Prostate gland (tissue), 2 donors: Measurements from ENCODE around the gene ZMIZ1. TPM values are rescaled to one million over a fixed set of nuclear protein-coding genes. Genes with fewer than 3 reads are reported as not detected.

Experiments
- DNase-seq: peaks from one replicate; pipeline ENCODE4 v3.0.0-alpha.2; 2019; ENCODE audit warnings: low spot score
- H3K27ac ChIP-seq, 2 donors: fragments of 200-600 bp; sonication (generic); 2 replicates each; pipeline ENCODE4 v1.5.1; 2017 to 2019
- H3K27me3 ChIP-seq: fragments of 200-600 bp; sonication (generic); replicated peaks from 2 replicates; pipeline ENCODE4 v1.5.1; 2019; ENCODE audit not compliant: insufficient read depth
- H3K36me3 ChIP-seq, 2 donors: fragments of 200-600 bp; sonication (generic); 1 replicate in 1 of 2; 2 replicates in 1 of 2; pipeline versions ENCODE4 v1.5.1 to v1.8.1; 2017 to 2019
- H3K4me1 ChIP-seq: fragments of 200-600 bp; sonication (generic); replicated peaks from 2 replicates; pipeline ENCODE4 v1.5.1; 2019
- H3K4me3 ChIP-seq, 2 donors: fragments of 200-600 bp; sonication (generic); 2 replicates each; pipeline ENCODE4 v1.5.1; 2017 to 2019
- H3K9me3 ChIP-seq: fragments of 200-600 bp; sonication (generic); 2 replicates; pipeline ENCODE4 v1.5.1; 2017
- POLR2A ChIP-seq: fragments of 450-650 bp; IDR thresholded peaks from one replicate; pipeline ENCODE4 v1.6.1; 2016; ENCODE audit warnings: antibody characterized with exemption, mild to moderate bottlenecking
- POLR2AphosphoS5 ChIP-seq: sonication (generic); formaldehyde crosslinking; IDR thresholded peaks from one replicate; pipeline ENCODE4 v1.6.1; 2017; ENCODE audit warnings: antibody characterized with exemption
- WGBS: methylation state at CpG from one replicate; pipeline ENCODE4 v1.1.5; 2018; 5-methylcytosine and 5-hydroxymethylcytosine counted together
- intact Hi-C: fragments of 100-400 bp; cut with DNase I; formaldehyde crosslinking; loops from one replicate; pipeline ENCODE4 v1.14.2; 2022
- total RNA-seq, 2 donors: library from RNA; depleted of rRNA; stranded (reverse); fragments of >200 nt; gene quantifications; one replicate each; pipeline ENCODE4 v1.1.0, GENCODE V29; 2016
- TF ChIP-seq, protein P1 (sequence below), 4 experiments: fragments of 200-600 bp in 2 of 4; fragments of 450-650 bp in 2 of 4; sonication (generic) in 2 of 4; IDR thresholded peaks; 1 replicate in 3 of 4; 2 replicates in 1 of 4; pipeline ENCODE4 v1.5.1; 2016 to 2019; ENCODE audit warnings: antibody characterized with exemption in 4 of 4, mild to moderate bottlenecking in 2 of 4, moderate library complexity in 2 of 4

Gene ZMIZ1
- total RNA-seq, 2 donors from 2014 or later, result 69.6 to 78.5 TPM

DNA sequence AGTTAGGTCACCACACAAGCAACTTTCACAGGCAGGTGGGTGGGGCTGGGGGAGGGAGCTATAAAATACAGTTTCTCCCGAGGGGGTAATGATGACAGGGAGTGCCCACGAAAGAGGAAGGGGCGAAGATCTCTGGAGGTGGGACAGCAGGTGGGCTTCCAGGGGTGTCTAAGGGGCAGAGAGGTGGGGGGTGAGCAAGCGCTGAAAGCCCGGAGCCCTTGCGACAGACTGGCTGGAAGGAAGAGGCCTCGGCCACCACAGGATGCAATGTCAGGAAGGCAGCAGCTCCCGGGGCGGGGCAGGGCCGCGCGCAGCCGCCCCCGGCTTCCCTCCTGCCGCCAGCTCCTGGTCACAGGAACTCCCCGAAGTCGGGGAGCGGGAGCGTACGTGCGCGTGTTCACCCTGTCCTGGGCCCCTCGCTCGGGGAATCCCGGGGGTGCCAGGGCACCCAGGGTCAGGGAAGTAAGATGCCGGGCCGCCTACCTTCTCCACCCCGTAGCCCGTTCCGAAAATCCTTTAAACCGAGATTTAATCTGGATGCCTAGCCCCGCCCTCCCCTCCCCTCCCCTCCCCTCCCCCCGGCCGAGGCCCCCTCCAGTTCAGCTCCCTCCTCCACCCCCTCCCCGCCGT lies 173.3 kb downstream of the ZMIZ1 start:
- Histone ChIP-seq H3K36me3 (no peaks in the 10 kb centered on the region), H3K4me1 (peaks cover 22% of the 10 kb centered on the region), H3K4me3 (peak overlapping the region; percentile 35 to 49), H3K27me3 (no peaks in the 10 kb centered on the region), H3K9me3 (no peaks in the 10 kb centered on the region), H3K27ac (peak overlapping the region; percentile 57 to 72)
- TF ChIP-seq POLR2AphosphoS5 (no peak), POLR2A (peak; percentile 27)
- TF ChIP-seq, protein P1, sequence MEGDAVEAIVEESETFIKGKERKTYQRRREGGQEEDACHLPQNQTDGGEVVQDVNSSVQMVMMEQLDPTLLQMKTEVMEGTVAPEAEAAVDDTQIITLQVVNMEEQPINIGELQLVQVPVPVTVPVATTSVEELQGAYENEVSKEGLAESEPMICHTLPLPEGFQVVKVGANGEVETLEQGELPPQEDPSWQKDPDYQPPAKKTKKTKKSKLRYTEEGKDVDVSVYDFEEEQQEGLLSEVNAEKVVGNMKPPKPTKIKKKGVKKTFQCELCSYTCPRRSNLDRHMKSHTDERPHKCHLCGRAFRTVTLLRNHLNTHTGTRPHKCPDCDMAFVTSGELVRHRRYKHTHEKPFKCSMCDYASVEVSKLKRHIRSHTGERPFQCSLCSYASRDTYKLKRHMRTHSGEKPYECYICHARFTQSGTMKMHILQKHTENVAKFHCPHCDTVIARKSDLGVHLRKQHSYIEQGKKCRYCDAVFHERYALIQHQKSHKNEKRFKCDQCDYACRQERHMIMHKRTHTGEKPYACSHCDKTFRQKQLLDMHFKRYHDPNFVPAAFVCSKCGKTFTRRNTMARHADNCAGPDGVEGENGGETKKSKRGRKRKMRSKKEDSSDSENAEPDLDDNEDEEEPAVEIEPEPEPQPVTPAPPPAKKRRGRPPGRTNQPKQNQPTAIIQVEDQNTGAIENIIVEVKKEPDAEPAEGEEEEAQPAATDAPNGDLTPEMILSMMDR (IDR thresholded peaks at IDR 0.05), result no peak
- DNase-seq, result peak; percentile 44
- intact Hi-C loops, result no loop called here
- 6% methylated on average over 21 of the region's 36 CpGs for WGBS

DNA sequence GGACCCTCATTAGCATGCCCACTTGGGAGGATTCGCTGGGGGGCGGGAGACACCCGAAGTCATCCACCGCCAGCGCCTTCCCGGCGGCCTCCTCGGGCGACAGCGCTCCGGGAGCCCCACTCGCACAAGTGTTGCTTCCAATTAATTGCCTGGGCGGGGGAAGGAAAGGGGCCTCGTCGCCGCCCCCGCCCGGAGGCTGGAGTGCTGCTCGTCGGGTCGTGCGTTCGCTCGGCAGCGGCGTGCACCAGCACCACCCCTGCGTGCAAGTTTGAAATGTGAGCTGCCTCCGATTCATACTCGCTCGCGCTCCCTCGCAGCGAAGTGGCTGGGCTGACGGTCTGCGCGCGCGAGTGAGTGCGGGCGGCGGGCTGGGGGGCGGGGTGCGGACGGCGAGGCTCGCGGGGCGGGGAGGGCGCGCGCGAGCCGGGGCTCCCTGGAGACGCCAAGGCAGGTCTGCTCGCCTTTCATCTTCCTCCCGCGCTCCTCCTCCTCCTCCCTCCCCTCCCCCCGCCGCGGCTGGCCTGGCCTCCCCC lies 173.9 kb downstream of the ZMIZ1 start:
- DNase-seq, result no peak
- Histone ChIP-seq H3K27me3 (no peaks in the 10 kb centered on the region), H3K4me3 (peak overlapping the region; percentile 35 to 49), H3K4me1 (peaks cover 26% of the 10 kb centered on the region), H3K9me3 (no peaks in the 10 kb centered on the region), H3K27ac (peak overlapping the region; percentile 57 to 72), H3K36me3 (no peaks in the 10 kb centered on the region)
- TF ChIP-seq POLR2A, result no peak
- TF ChIP-seq, protein P1 (IDR thresholded peaks at IDR 0.05), result no peak
- peak; percentile 16 for TF ChIP-seq POLR2AphosphoS5
- WGBS, result 1% methylated on average over 34 of the region's 60 CpGs
- intact Hi-C loops, result no loop called here

DNA sequence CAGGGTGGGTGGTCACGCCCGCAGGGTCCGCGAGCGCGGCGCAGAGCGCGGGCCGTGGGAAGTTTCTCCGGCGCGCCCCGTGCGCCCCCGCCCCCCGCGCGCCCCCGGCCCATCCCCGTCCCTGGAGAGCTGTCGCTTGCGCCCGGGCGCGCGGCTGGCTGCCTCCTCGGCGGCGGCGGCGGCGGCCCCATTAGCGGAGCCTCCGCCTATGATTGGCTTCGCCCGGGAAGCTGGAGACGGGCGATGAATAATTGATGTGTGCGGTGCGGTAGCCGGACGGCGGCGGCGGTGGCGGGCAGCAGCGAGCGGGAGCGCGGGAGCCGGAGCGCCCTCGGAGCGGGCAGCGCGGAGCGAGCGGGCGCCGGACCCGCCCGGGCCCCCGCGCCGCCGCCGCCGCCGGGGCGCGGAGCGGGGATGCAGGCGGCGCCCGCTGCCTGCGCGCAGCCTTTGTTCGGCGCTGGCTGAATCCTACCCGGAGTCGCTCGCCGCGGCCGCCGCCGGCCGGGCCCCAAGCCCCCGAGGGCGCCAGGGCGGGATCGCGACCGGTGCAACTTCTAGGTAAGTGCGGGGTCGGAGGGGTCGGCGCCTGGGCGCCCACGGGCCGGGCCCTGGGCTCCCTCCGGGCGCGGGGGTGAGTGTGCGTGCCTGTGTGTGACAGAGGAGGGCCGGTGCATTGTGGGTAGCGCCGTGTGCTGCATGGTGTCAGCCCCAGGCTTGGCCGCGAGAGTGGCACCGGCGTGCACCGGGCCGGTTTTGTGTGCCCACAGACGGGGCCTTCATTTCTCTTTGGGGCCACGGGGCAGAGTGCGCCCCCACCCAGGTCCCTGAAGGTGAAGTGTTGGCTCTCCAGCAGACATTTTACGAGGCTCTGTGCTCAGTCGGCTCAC lies 174.7 kb downstream of the ZMIZ1 start:
- TF ChIP-seq, protein P1 (IDR thresholded peaks at IDR 0.05), result peak in 1 of 4 experiments; percentile 6
- TF ChIP-seq POLR2A (no peak), POLR2AphosphoS5 (no peak)
- peak overlapping the region; percentile 30 to 72 for H3K27ac ChIP-seq
- 5% methylated on average over 85 of the region's 120 CpGs for WGBS
- no peaks in the 10 kb centered on the region for H3K27me3 ChIP-seq
- peak overlapping the region; percentile 35 to 49 for H3K4me3 ChIP-seq
- H3K4me1 ChIP-seq, result peaks cover 26% of the 10 kb centered on the region
- no peak for DNase-seq
- H3K9me3 ChIP-seq, result no peaks in the 10 kb centered on the region
- H3K36me3 ChIP-seq, result no peaks in the 10 kb centered on the region
- intact Hi-C loops, result no loop called here

- TF ChIP-seq, protein P1 (IDR thresholded peaks at IDR 0.05), result no peak
- TF ChIP-seq POLR2AphosphoS5, result no peak
- TF ChIP-seq POLR2A, result no peak
- peaks cover 26% of the 10 kb centered on the region for H3K4me1 ChIP-seq
- no peaks in the 10 kb centered on the region for H3K36me3 ChIP-seq
- DNase-seq, result no peak
- 33% methylated on average over 10 of the region's 10 CpGs for WGBS
- H3K27ac ChIP-seq, result peak overlapping the region in 1 of 2 donors; percentile 69
- intact Hi-C loops, result no loop called here
- no peaks in the 10 kb centered on the region for H3K9me3 ChIP-seq
- peak overlapping the region in 1 of 2 donors; percentile 49 for H3K4me3 ChIP-seq
- H3K27me3 ChIP-seq, result no peaks in the 10 kb centered on the region
Observed at GRCh38 chr10:79244068-79244442, 175.3 kb downstream of the ZMIZ1 start.
